H1 (cell line): ENCODE results near the gene CUX1. TPM values are rescaled to one million over a fixed set of nuclear protein-coding genes. Genes with fewer than 3 reads are reported as not detected.
"Not testable (repeated sequence)": the region's sequence is repeated elsewhere in the genome, so short reads cannot be mapped to it uniquely, and the experiment has no call there.

Source experiments
- CTCF ChIA-PET: fragments of 300-600 bp; sonication (Branson Sonifier 250); formaldehyde crosslinking; loops from one replicate; lab custom pipeline; 2021; ENCODE audit not compliant: partially characterized antibody; lab: Charles Lee
- POLR2A ChIA-PET: fragments of 300-600 bp; sonication (Branson Sonifier 250); formaldehyde crosslinking; loops from one replicate; lab custom pipeline; 2021; ENCODE audit warnings: inconsistent platforms; ENCODE audit not compliant: partially characterized antibody; lab: Charles Lee
- DNase-seq, 2 experiments: peaks; one replicate each; pipeline versions ENCODE4 v3.0.0 to v3.0.0-alpha.2; 2010 to 2022; ENCODE audit warnings: low spot score in 2 of 2, low read depth in 1 of 2, mixed read lengths in 1 of 2
- FAIRE-seq: peaks from 2 replicates; lab custom pipeline; 2011; peaks lifted over from hg19 to GRCh38; lab: Jason Lieb, UNC
- H2AFZ ChIP-seq: 2 replicates; pipeline ENCODE4 v1.8.1; 2012; ENCODE audit warnings: low read length, inconsistent platforms
- H2AK5ac ChIP-seq: 2 replicates; pipeline ENCODE4 v1.6.1; 2013; ENCODE audit warnings: low read depth, low read length
- H2BK120ac ChIP-seq: replicated peaks from 2 replicates; pipeline ENCODE3; 2013; ENCODE audit warnings: low read depth, low read length, inconsistent platforms
- H2BK12ac ChIP-seq: 2 replicates; pipeline ENCODE4 v1.6.1; 2013; ENCODE audit warnings: low read depth, low read length
- H2BK15ac ChIP-seq: 2 replicates; pipeline ENCODE4 v1.6.1; 2013; ENCODE audit warnings: low read length
- H2BK20ac ChIP-seq: 2 replicates; pipeline ENCODE4 v1.6.1; 2013; ENCODE audit warnings: low read length
- H2BK5ac ChIP-seq: 2 replicates; pipeline ENCODE4 v1.6.1; 2013; ENCODE audit warnings: low read depth, low read length
- H3K14ac ChIP-seq: 2 replicates; pipeline ENCODE4 v1.6.1; 2013; ENCODE audit warnings: inconsistent platforms; ENCODE audit not compliant: insufficient read length
- H3K18ac ChIP-seq: 2 replicates; pipeline ENCODE4 v1.6.1; 2013; ENCODE audit warnings: low read length; ENCODE audit errors: extremely low read depth
- H3K23ac ChIP-seq: 2 replicates; pipeline ENCODE4 v1.6.1; 2013; ENCODE audit warnings: inconsistent platforms; ENCODE audit not compliant: insufficient read length
- H3K23me2 ChIP-seq: 2 replicates; pipeline ENCODE4 v1.6.1; 2013; ENCODE audit warnings: low read depth, low read length
- H3K27ac ChIP-seq: 2 replicates; pipeline ENCODE4 v1.6.1; 2011; ENCODE audit warnings: low read depth, low read length, inconsistent platforms
- H3K27me3 ChIP-seq, 4 experiments: replicated peaks in 1 of 4; 1 replicate in 1 of 4; 2 replicates in 3 of 4; pipeline versions ENCODE4 v1.6.1 to v1.8.1; 2011 to 2013; ENCODE audit warnings: low read length in 3 of 4, mild to moderate bottlenecking in 3 of 4, inconsistent platforms in 2 of 4, mixed read lengths in 2 of 4, moderate library complexity in 1 of 4; ENCODE audit not compliant: control insufficient read depth in 3 of 4, insufficient read depth in 3 of 4; ENCODE audit errors: extremely low read depth in 1 of 4
- H3K36me3 ChIP-seq, 4 experiments: 2 replicates each; pipeline versions ENCODE4 v1.6.1 to v1.8.1; 2011 to 2013; ENCODE audit warnings: mild to moderate bottlenecking in 4 of 4, low read length in 3 of 4, moderate library complexity in 2 of 4, control low read depth in 1 of 4, inconsistent platforms in 1 of 4; ENCODE audit not compliant: insufficient read depth in 4 of 4, control insufficient read depth in 2 of 4
- H3K4ac ChIP-seq: replicated peaks from 2 replicates; pipeline ENCODE3; 2013; ENCODE audit warnings: low read length, low read depth, mixed read lengths, inconsistent platforms; ENCODE audit not compliant: insufficient read length
- H3K4me1 ChIP-seq, 4 experiments: replicated peaks in 1 of 4; 1 replicate in 1 of 4; 2 replicates in 3 of 4; pipeline versions ENCODE4 v1.6.1 to v1.8.1; 2011 to 2013; ENCODE audit warnings: low read length in 3 of 4, inconsistent platforms in 2 of 4, mixed read lengths in 1 of 4; ENCODE audit not compliant: insufficient read depth in 4 of 4, control insufficient read depth in 3 of 4
- H3K4me2 ChIP-seq, 2 experiments: 2 replicates each; pipeline versions ENCODE4 v1.6.1 to v1.8.1; 2011 to 2013; ENCODE audit warnings: low read depth in 2 of 2, low read length in 2 of 2, control low read depth in 1 of 2, inconsistent platforms in 1 of 2, mild to moderate bottlenecking in 1 of 2; ENCODE audit not compliant: insufficient read depth in 1 of 2
- H3K4me3 ChIP-seq, 4 experiments: fragments of 200-600, 300-600 bp in 1 of 4; sonication (generic), shearing (Covaris generic), sonication (Bioruptor Twin) in 1 of 4; 2 replicates each; pipeline versions ENCODE4 v1.5.1 to v1.8.1; 2011 to 2016; ENCODE audit warnings: low read length in 4 of 4, low read depth in 3 of 4, control low read depth in 2 of 4, inconsistent platforms in 2 of 4, mild to moderate bottlenecking in 2 of 4, mixed read lengths in 1 of 4, moderate library complexity in 1 of 4; ENCODE audit not compliant: insufficient read depth in 2 of 4; ENCODE audit errors: extremely low read depth in 1 of 4
- H3K56ac ChIP-seq: replicated peaks from 2 replicates; pipeline ENCODE3; 2013; ENCODE audit warnings: low read depth, mild to moderate bottlenecking, mixed read lengths, low read length, inconsistent platforms; ENCODE audit not compliant: insufficient read length
- H3K79me1 ChIP-seq: 2 replicates; pipeline ENCODE4 v1.6.1; 2013; ENCODE audit warnings: low read depth, low read length, control low read depth
- H3K79me2 ChIP-seq, 2 experiments: 2 replicates each; pipeline versions ENCODE4 v1.6.1 to v1.8.1; 2012 to 2013; ENCODE audit warnings: low read length in 2 of 2, mild to moderate bottlenecking in 2 of 2, inconsistent platforms in 1 of 2; ENCODE audit not compliant: insufficient read depth in 2 of 2, control insufficient read depth in 1 of 2
- H3K9ac ChIP-seq, 4 experiments: replicated peaks in 1 of 4; 1 replicate in 1 of 4; 2 replicates in 3 of 4; pipeline versions ENCODE4 v1.6.1 to v1.8.1; 2011 to 2013; ENCODE audit warnings: low read depth in 3 of 4, low read length in 3 of 4, control low read depth in 2 of 4, mild to moderate bottlenecking in 2 of 4, moderate library complexity in 2 of 4, inconsistent platforms in 1 of 4; ENCODE audit errors: extremely low read depth in 1 of 4
- H3K9me3 ChIP-seq, 2 experiments: 2 replicates each; pipeline versions ENCODE4 v1.6.1 to v1.8.1; 2012 to 2013; ENCODE audit warnings: mild to moderate bottlenecking in 2 of 2, moderate library complexity in 2 of 2, control low read depth in 1 of 2, inconsistent platforms in 1 of 2, low read depth in 1 of 2, low read length in 1 of 2, mixed read lengths in 1 of 2; ENCODE audit not compliant: insufficient read depth in 2 of 2
- H4K20me1 ChIP-seq, 2 experiments: replicated peaks in 1 of 2; 2 replicates each; pipeline versions ENCODE3 to v1.8.1; 2011 to 2013; ENCODE audit warnings: inconsistent platforms in 2 of 2, low read length in 2 of 2, mild to moderate bottlenecking in 1 of 2; ENCODE audit not compliant: insufficient read depth in 2 of 2, control insufficient read depth in 1 of 2
- H4K5ac ChIP-seq: 2 replicates; pipeline ENCODE4 v1.6.1; 2013; ENCODE audit warnings: low read length, low read depth, mixed read lengths, inconsistent platforms; ENCODE audit not compliant: insufficient read length
- H4K8ac ChIP-seq: 2 replicates; pipeline ENCODE4 v1.8.0; 2013; ENCODE audit warnings: mild to moderate bottlenecking, moderate library complexity, low read length, inconsistent platforms; ENCODE audit not compliant: insufficient read depth; ENCODE audit errors: extremely low read depth
- H4K91ac ChIP-seq: replicated peaks from 2 replicates; pipeline ENCODE3; 2013; ENCODE audit warnings: low read length, mixed read lengths, inconsistent platforms; ENCODE audit not compliant: insufficient read length
- CREB1 ChIP-seq: IDR thresholded peaks from 2 replicates; pipeline ENCODE4 v1.6.1; 2012; ENCODE audit warnings: inconsistent platforms
- E2F6 ChIP-seq: IDR thresholded peaks from 2 replicates; pipeline ENCODE4 v1.6.1; 2012; ENCODE audit warnings: inconsistent platforms
- POLR2A ChIP-seq, 2 experiments: IDR thresholded peaks; 1 replicate in 1 of 2; 2 replicates in 1 of 2; pipeline ENCODE4 v1.6.1; 2011; ENCODE audit warnings: low read depth in 2 of 2, low read length in 2 of 2, mild to moderate bottlenecking in 2 of 2; ENCODE audit errors: control extremely low read depth in 1 of 2
- POU5F1 ChIP-seq: IDR thresholded peaks from 2 replicates; pipeline ENCODE4 v1.6.1; 2011; ENCODE audit warnings: low read depth, mild to moderate bottlenecking, low read length, moderate library complexity
- SAP30 ChIP-seq: fragments of 300-600 bp; sonication (generic); IDR thresholded peaks from 2 replicates; pipeline ENCODE4 v1.7.1; 2012; ENCODE audit warnings: low read length, moderate library complexity, mild to moderate bottlenecking, inconsistent platforms; ENCODE audit not compliant: insufficient read depth, insufficient replicate concordance
- SRF ChIP-seq: IDR thresholded peaks from 2 replicates; pipeline ENCODE4 v1.6.1; 2011; ENCODE audit warnings: mild to moderate bottlenecking, low read depth, low read length, moderate library complexity
- TAF1 ChIP-seq: IDR thresholded peaks from 2 replicates; pipeline ENCODE4 v1.6.1; 2011; ENCODE audit warnings: mild to moderate bottlenecking, low read depth, low read length
- TCF12 ChIP-seq: IDR thresholded peaks from 2 replicates; pipeline ENCODE4 v1.6.1; 2011; ENCODE audit warnings: low read depth, mild to moderate bottlenecking, low read length
- TEAD4 ChIP-seq: IDR thresholded peaks from 2 replicates; pipeline ENCODE4 v1.6.1; 2012; ENCODE audit warnings: low read depth, low read length, inconsistent platforms, mixed read lengths
- USF2 ChIP-seq: IDR thresholded peaks from 2 replicates; pipeline ENCODE4 v1.6.1; 2011; ENCODE audit warnings: low read length, improper control_type of control experiment
- WGBS, 2 experiments: shearing (Covaris generic) in 1 of 2; methylation state at CpG; one replicate each; pipeline versions ENCODE4 v1.1.6 to v1.1.7; 2013 to 2015; ENCODE audit warnings: low lambda C conversion rate in 2 of 2, mixed read lengths in 2 of 2, inconsistent platforms in 1 of 2, low coverage in 1 of 2, missing lambda C conversion rate in 1 of 2; ENCODE audit not compliant: insufficient replicate concordance in 2 of 2, insufficient coverage in 1 of 2, insufficient read length in 1 of 2; ENCODE audit errors: extremely low coverage in 1 of 2, missing lambda C conversion rate in 1 of 2; 5-methylcytosine and 5-hydroxymethylcytosine counted together
- polyA plus RNA-seq, 7 experiments: library from polyadenylated mRNA; depleted of rRNA in 3 of 7; stranded (reverse) in 5 of 7; unstranded in 2 of 7; fragments of >200 nt in 5 of 7; fragments of 200-250 nt in 2 of 7; gene quantifications; 1 replicate in 5 of 7; 2 replicates in 1 of 7; 4 replicates in 1 of 7; pipeline versions ENCODE4 v1.2.1 to v1.2.3, GENCODE V29; 2011 to 2013; ENCODE audit warnings: missing spikeins in 2 of 7, mixed read lengths in 2 of 7
- total RNA-seq: library from RNA; stranded (reverse); fragmentation: NEBNext Ultra II Directional; extraction: Animal tissue kit (Norgen Biotek cat#: 25700); gene quantifications from 2 replicates; pipeline ENCODE4 v1.2.1, GENCODE V29; 2021

Gene CUX1
- total and polyA plus RNA-seq, 2 of the 8 experiments (the other 6 are each of a cell fraction or from before 2014, with no cell fraction given): 21.6 to 65.9 TPM

DNA sequence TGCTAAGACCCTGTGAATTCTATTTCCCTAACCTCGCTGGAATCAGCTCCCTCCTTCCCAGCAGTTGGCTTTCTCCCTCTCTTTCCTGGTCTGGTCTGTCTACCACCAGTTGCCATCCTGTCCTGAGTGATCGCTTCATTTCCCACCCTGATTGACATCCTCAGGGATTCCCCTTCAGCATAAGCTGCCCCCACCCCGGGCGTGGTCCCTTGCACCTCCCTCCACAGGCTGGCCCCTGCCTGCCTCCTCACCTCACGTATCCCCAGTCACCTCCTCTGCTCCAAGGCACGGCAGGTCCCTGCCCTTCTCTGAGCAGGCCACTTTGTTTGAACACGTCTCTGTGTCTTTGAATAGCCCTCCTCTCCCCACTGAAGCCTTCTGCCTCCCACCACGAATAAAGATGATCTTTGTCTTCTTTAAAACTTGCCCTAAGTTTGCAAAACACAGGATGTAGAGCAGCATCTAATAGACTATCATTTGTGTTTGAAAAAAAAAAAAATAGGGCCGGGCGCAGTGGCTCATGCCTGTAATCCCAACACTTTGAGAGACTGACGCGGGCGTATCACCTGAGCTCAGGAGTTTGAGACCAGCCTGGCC, 233.5 kb downstream of the CUX1 start (continued):
- no peak for TF ChIP-seq SAP30
- no peak for TF ChIP-seq SRF
- TF ChIP-seq TEAD4: no peak
- TF ChIP-seq CREB1: no peak
- TF ChIP-seq TAF1: no peak
- TF ChIP-seq POU5F1: no peak
- no peak for TF ChIP-seq POLR2A (IDR thresholded peaks at IDR 0.05; ENCODE audit: control extremely low read depth in 1 of 2, low read depth in 2 of 2, low read length in 2 of 2)
- no peak for TF ChIP-seq E2F6
- no peak for TF ChIP-seq USF2
- TF ChIP-seq TCF12: no peak

- H2AFZ ChIP-seq, H2BK120ac ChIP-seq, POLR2A ChIA-PET, H2BK15ac ChIP-seq, H3K4me2 ChIP-seq, H4K8ac ChIP-seq, FAIRE-seq, H3K4me1 ChIP-seq, H3K4ac ChIP-seq, H3K27ac ChIP-seq, H2BK20ac ChIP-seq, H4K91ac ChIP-seq, H3K18ac ChIP-seq, H3K56ac ChIP-seq, H3K9me3 ChIP-seq, DNase-seq, H3K79me1 ChIP-seq, H2BK5ac ChIP-seq, H3K9ac ChIP-seq, H3K36me3 ChIP-seq, H3K14ac ChIP-seq, H3K27me3 ChIP-seq, H4K5ac ChIP-seq, H2BK12ac ChIP-seq, H3K23ac ChIP-seq, H3K4me3 ChIP-seq, H3K23me2 ChIP-seq, H3K79me2 ChIP-seq, H2AK5ac ChIP-seq: not testable (repeated sequence)
- WGBS, 2 experiments: 88% methylated on average over 10 of the region's 10 CpGs; no CpG with 5 or more reads in 1 of the 2 experiments
- CTCF ChIA-PET: interaction anchor here (0.5 to 1.1 kb wide), 4 partner anchors 12 to 97 kb away, joined by 3 to 4 read pairs (median 3); no protein-coding TSS in a partner anchor
- H4K20me1 ChIP-seq: peaks cover 4 to 12% of the 10 kb centered on the region in 2 experiments
These were observed 234.3 kb downstream of the CUX1 start for GRCh38 chr7:102051736-102052135.
